Activated CD4-positive, alpha-beta T cell treated with anti-CD3 and anti-CD28 coated beads for 4 hours (primary cell): Measurements from ENCODE around the gene CROT.
A peak's percentile ranks its signal among the peaks of the same experiment; 100 is the strongest.
"Not testable (repeated sequence)": the region's sequence is repeated elsewhere in the genome, so short reads cannot be mapped to it uniquely, and the experiment has no call there.

Experiments used
- DNase-seq, 2 donors: peaks; one replicate each; pipeline ENCODE4 v3.0.0-alpha.2; 2020

The CROT gene

GRCh38 chr7:87345166-87345927 is at the start of gene CROT:
Gene CROT, plus strand, starts transcription at chr7:87345664. Its CDS starts 3,405 bp downstream, at chr7:87349069.
- peak; percentile 90 to 92 for DNase-seq

GRCh38 chr7:87300756-87301155 is 44.7 kb upstream of the CROT start:
- DNase-seq = no peak

- DNase-seq = no peak
Measured at GRCh38 chr7:87310790-87311419, 34.6 kb upstream of the CROT start.

GRCh38 chr7:87312215-87312865 is 33.1 kb upstream of the CROT start:
- DNase-seq = peak; percentile 46 to 62

DNA sequence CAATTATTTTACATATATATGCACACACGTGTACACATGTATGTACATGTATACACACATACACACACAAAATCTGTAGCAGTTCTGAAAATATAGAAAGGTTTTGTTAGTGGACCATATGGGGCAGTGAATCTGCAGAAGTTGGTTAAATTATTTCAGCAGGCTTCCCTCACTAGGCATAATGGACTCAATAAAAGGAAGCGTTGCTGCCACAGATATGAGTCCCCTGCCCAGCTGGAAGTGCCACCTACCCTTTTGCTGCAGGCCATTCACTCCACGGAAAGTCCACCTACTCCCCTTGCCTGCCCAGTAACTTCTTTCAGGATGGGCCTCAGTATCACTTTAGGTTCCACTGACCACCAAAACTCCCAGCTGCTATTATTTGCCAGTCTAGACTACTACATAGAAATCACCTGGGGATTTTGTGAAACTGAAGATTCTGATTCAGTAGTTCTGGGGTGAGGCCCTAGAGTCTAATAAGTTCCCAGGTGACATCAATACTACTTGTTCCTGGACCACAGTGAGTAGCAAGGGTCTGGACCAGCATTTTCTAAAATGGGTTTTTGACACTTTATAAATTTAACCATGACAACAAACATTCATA is 29.3 kb upstream of the CROT start:
- no peak for DNase-seq

DNA sequence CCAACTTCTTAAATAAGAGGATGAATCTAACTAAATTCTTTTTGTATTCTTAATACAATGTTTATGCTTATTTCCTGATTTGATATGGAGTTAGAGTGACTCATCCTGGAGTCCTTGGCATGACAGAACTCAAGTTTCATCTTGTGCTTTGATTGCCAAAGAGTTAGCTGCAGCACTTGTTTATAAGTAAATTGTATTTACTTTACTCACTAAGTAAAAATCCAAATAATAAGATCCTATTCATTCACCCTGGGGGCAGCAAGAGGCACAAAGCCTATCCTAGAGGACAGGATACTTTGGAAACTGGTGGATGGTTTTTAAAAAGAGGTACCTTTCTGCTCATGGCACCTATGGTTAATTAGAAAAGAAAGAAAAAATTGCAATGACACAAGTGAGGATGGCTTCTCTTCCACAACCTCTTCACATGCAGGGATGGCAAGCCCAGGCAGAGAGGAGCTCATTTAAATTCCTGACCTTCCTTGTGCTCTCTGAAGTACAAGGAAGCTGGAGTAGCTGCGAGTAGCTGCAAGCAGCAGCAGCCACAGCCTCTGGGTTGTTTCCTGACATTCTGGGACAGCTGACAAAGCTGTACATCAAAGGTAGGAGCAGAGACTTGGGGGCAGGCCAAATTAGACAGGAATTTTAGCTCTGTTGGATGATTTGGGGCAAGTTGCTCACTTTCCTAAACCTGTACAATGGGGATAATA is 28.5 kb upstream of the CROT start:
- DNase-seq = no peak

GRCh38 chr7:87317691-87318245 is 27.7 kb upstream of the CROT start:
- no peak for DNase-seq

DNA sequence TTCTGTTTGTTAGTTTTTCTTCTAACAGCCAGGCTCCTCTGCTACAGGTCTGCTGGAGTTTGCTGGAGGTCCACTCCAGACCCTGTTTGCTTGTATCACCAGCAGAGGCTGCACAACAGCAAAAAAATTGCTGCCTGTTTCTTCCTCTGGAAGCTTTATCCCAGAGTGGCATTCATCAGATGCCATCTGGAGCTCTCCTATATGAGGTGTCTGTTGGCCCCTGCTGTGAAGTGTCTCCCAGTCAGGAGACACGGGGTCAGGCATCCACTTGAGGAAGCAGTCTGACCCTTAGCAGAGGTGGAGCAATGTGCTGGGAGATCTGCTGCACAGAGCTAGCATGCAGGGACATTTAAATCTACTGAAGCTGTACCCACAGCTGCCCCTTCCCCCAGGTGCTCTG is 26.7 kb upstream of the CROT start:
- no peak for DNase-seq

DNA sequence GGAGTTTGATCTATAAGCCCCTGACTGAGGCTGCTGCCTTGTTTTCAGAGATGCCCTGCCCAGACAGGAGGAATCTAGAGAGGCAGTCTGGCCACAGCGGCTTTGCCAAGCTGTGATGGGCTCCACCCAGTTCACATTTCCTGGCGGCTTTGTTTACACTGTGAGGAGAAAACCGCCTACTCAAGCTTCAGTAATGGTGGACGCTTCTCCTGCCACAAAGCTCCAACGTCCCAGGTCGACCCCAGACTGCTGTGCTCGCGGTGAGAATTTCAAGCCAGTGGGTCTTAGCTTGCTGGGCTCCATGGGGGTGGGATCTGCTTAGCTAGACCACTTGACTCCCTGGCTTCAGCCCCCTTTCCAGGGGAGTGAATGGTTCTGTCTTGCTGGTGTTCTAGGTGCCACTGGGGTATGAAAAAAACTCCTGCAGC is 26.3 kb upstream of the CROT start:
- DNase-seq = not testable (repeated sequence)

DNA sequence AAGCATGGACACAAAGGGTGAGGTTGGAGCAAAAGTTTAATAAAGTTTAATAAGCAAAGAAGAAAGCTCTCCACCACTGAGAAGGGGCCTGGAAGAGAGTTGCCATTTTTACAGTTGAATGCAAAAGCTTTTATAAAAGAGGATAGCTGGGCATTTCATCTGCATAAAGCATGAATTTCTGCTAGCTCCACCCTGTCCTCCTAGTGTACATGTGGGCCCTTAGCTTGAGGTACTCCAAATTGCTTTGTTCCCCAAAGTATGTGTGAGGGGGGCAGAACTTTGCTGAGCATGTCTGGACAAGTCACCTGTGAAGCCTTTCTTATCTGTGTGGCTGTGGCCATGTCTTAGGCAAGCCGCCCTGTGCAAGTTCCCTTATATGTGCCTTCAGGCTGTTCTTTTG is 22.6 kb upstream of the CROT start:
- DNase-seq = no peak

DNA sequence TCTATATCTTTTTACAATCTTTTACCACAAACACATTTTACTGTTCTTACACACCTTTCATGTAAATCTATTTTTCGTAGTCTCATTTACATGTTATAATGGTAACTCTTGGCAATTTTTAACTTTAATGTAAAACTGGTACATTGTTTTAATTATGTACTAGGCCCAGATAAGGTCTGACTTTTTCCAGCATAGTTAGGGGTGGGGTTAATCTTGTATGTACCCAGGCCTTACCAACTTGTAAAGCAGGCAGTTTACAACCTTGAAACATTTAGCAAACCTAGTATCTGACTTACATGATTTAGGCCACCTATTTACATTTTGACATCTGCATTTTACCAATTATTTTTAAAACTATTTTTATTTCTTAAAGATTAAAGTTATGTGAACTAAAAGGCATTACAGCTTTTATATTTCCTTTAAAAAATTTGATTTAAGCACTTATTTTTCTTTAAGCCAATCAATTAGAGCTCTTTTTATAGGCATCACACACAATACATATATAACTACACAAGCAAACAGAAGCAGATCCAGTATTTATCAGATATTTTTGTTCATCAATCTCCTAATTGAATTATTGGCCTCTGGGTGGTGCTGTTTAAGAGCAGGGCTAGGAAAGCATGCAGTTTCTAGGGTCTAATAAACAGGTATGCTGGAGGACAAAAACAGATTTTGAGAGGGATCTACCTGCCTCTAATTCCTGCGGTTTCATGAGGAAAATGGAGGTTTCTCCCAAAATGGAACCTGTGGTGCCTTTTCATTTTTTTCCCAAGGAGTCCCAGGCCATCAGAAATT is 19.7 kb upstream of the CROT start:
- no peak for DNase-seq

DNA sequence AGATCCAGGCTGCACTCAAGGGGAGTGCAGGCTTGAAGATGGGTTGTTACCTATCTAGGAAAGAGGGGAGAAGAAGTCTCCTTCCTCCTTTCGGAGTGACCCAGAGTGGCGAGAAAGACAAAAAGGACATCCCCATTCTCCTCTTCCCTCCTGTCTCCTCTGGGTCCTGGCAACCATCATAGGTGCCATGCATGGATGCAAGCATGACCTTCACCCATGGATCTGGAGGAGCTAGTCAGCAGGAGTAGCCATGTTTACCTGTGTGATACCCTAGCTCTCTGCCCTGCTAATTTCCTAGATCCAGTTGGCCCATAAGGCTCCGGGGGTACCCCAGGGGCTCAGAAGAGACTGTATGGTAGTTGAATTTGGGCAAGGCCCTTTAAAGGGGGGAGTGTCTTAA is 17.2 kb upstream of the CROT start:
- no peak for DNase-seq

DNA sequence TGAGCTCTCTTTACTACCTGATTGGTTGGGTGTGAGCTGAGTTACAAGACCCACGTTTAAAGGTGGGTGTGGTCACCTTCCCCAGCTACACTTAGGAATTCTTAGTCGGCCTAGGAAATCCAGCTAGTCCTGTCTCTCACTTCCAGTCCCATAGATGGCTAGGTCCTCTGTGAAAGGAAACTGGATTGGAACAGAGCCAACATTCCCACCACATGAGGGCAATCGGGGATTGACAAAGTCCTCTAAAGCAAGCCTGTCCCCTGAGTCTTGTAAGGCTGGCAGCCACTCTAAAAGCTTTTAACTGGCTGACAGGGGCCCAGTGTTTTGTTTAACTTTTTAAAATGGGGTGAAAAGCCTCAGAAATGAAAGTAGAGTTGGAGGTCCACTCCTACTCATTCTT is 15.1 kb upstream of the CROT start:
- DNase-seq = no peak

GRCh38 chr7:87330942-87331341 is 14.5 kb upstream of the CROT start:
- no peak for DNase-seq

DNA sequence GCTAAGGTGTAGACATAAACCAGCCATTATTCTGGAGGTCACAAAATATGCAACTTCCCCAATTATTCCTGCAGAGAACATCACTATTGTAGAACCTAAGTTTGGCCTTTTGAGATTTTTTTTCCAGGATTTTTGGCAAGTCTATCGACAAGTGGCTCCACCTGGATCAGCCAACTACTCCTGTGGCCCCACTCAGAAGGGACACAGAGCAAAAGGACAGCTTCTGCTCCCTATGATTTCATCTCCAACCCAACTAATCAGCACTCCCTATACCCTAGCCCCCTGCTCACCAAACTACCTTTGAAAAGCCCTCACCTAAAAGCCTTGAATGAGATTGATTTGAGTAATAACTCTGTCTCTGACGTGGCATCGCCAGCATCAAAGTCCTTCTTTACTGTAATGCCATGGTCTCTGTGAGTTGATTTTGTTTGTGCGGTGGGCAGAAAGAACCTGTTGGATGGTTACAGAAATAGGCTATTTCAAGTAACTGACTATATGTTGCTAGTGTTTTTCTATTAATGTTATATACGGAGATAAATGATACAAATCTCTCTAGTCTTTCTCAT is 13.7 kb upstream of the CROT start:
- no peak for DNase-seq

DNA sequence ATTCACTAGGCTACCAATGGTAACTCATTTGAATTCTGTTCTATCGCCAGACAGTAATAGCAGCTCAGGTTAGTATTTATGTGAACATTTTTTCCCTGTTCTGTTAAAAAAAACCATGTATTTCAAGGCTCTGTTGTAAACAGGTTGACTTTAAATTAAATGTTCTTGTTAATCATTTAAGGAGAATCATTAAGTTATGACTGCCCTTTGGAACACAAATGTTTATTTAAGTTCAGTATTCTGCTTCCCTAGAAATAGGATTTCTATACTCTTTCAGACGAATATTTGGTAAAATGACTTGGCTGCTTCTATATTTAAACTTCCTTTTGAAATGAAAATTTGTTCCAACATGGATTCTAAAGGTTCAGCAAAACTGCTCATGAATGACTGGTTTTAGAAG is 13.1 kb upstream of the CROT start:
- DNase-seq = no peak

GRCh38 chr7:87336136-87336535 is 9.3 kb upstream of the CROT start:
- DNase-seq = no peak

DNA sequence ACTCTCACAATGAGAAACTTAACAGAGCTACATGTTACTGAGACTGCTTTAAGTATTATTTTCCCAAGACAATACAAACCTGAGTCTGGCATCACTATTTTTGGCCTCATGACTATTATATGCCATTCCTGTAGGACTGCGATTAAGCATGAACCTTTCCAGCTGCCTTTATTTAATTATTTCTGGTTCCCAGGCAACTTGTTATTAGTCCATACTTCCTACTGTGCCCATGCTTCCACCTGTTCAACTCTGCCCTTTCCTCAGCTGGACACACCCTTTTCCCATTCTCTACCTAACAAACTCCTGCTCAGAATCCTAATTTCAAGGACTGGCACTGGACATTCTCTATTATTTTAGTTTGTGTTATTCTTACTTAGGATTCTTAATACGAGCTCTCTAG is 8.1 kb upstream of the CROT start:
- no peak for DNase-seq

DNA sequence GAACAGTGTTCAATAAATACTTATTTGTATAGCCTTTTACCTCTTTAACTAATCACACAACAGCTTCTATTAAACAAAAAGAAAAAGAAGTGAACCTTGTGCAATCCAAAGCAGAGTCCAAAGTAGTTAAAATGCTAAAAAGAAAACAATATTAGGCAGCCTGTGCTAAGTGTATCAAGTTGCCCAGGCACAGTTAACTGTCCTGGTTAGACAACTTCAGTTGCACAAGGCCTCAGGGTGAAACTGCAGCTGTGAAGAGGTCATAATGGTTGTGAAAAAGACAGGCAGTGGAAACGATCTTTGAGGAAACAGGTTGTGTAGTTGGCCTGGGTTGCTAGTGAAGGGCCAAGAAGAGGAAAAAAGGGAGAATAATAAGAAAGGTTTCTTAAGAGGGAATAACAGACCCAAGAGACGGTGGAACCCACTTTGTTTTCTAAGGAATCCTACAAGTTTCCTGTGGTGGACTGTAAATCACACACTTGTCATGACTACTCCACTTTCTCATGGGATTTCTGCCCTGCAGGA is 6.0 kb upstream of the CROT start:
- no peak for DNase-seq

GRCh38 chr7:87341441-87341840 is 4.0 kb upstream of the CROT start:
- no peak for DNase-seq

DNA sequence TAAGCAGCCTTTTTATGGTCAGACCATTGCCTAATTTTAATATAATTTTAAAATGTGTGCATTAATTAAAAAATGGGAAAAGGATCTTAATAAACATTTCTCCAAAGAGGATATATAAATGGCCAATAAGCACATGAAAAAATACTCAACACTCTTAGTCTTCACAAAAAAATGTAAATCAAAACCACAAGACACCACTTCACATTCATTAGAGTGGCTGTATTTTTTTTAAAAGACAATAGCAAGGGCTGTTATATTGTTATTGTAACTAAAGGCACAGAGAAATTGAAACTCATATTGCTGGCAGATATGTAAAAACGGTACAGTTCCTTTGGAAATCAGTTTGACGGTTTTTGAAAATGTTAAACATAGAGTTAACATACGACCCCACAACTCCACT is 3.2 kb upstream of the CROT start:
- DNase-seq = no peak
